Cardiac muscle cell (in vitro differentiated cells and primary cell): ENCODE results near the gene CHRNA1. TPM values are rescaled to one million over a fixed set of nuclear protein-coding genes. Genes with fewer than 3 reads are reported as not detected.

Experiments used
- DNase-seq, 2 donors: peaks; one replicate each; pipeline versions ENCODE4 v3.0.0 to v3.0.0-alpha.2; 2010 to 2017; ENCODE audit warnings: low read depth in 1 of 2, low spot score in 1 of 2
- H3K27ac ChIP-seq: fragments of 200-600 bp; sonication (generic); 2 replicates; pipeline ENCODE4 v1.5.1; 2016
- H3K27me3 ChIP-seq: fragments of 200-600 bp; sonication (generic); 2 replicates; pipeline ENCODE4 v1.6.0; 2016; ENCODE audit warnings: control low read depth
- H3K36me3 ChIP-seq: fragments of 200-600 bp; sonication (generic); 2 replicates; pipeline ENCODE4 v1.5.1; 2016; ENCODE audit warnings: control low read depth
- H3K4me1 ChIP-seq: fragments of 200-600 bp; sonication (generic); 2 replicates; pipeline ENCODE4 v1.8.1; 2017; ENCODE audit warnings: low read depth, mild to moderate bottlenecking, mixed run types
- H3K4me3 ChIP-seq: fragments of 200-600 bp; sonication (generic); 2 replicates; pipeline ENCODE4 v1.5.1; 2016; ENCODE audit warnings: mild to moderate bottlenecking
- H3K9me3 ChIP-seq: fragments of 200-600 bp; sonication (generic); 2 replicates; pipeline ENCODE4 v1.5.1; 2017; ENCODE audit warnings: low read depth, mild to moderate bottlenecking, control low read depth
- CTCF ChIP-seq: IDR thresholded peaks from 2 replicates; pipeline ENCODE4 v1.5.1; 2012; ENCODE audit warnings: low read depth, mild to moderate bottlenecking, low read length
- polyA plus RNA-seq: library from polyadenylated mRNA; unstranded; fragments of >200 nt; fragmentation: Nextera tagmentation; extraction: Ambion mirVana; gene quantifications from 2 replicates; pipeline ENCODE4 v1.2.1, GENCODE V29; 2016
- total RNA-seq: library from RNA; depleted of rRNA; stranded (reverse); fragments of >200 nt; gene quantifications from 2 replicates; pipeline ENCODE4 v1.2.3, GENCODE V29; 2016

Gene CHRNA1
- total RNA-seq, result 0.07 and 1.1 TPM in 2 replicates
- 0.31 TPM in 1 of 2 replicates, not detected in the other for polyA plus RNA-seq

DNA sequence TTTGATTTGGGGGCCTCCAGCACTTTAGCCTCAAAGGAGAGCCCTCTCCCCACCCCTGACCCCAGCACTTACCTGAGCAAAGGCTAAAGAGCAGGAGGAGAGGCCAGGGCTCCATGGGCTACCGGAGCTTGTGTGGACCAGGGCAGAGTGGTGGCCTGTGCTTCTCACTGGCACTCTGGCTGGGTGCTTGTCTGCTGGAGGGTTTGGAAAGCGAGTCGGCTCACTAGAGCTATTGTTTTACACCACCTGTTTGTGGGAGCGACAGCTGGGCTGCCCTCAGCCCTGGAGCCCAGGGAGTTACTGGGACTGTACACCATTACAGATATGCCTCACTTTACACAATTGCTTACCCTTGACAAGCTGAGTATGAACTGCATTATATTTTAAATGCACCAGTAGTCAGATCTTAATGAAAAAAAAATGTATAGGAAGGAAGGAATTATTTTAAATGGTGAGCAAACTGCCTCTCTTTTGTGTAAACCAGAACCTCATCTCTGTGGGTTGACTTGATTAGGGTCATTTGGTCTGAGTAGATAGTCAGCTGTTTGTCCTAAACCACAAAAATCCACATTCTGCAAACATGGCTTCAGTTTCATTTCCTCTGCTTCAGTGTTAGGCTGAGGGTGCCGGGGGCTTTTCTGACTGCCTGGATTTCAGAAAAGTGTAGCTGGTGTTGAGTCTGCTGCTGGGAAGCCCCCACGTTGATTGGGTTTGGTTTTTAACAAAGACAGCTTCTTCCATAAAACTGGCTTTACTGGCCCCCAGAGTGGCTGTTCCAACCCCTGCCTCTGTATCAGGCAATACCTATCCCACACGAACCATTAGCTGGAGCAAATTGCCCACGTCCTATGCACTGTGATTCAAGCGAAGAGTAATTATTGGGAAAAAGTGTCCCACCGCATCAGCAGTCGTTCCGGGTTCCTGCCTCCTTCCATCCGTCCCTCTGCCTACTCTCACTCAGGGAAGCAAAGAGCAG, at the start of gene CHRNA1:
CHRNA1 (minus strand) TSS at position 193 of the 976 bp plus-strand sequence; CDS start at position 115, 78 bp downstream.
- TF ChIP-seq CTCF, result no peak
- DNase-seq, result peak in 1 of 2 donors; percentile 40
- Histone ChIP-seq H3K9me3 (no peaks in the 10 kb centered on the region), H3K4me1 (peaks cover 21% of the 10 kb centered on the region), H3K4me3 (no peak within 1 kb of the TSS), H3K36me3 (no peaks in the 10 kb centered on the region), H3K27me3 (no peaks in the 10 kb centered on the region), H3K27ac (no peak within 1 kb of the TSS)

DNA sequence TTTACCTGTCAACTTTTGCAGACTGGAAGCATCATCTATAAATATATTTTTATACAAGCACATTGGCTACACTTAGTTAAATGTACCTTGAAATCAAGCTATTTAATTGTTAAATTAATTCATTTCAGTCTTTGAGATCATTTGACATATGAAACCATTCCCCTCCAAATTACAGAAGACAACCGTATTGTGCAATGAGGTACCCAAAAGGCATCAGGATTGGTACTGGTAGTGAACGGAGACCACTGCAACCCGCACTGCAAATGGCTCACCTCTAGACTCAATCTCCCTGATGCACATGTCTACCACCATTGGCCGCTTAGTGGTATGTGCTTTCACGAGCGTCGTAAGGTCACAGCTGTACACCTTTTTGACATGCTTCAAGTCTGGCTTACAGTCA, 47.8 kb upstream of the CHRNA1 start:
- Histone ChIP-seq H3K4me1 (peaks cover 10% of the 10 kb centered on the region), H3K27ac (no peak overlapping the region), H3K27me3 (no peaks in the 10 kb centered on the region), H3K4me3 (no peak overlapping the region), H3K36me3 (peaks cover 22% of the 10 kb centered on the region), H3K9me3 (no peaks in the 10 kb centered on the region)
- no peak for DNase-seq
- TF ChIP-seq CTCF, result no peak

- peak overlapping the region; percentile 88 for H3K27ac ChIP-seq
These were observed 43.7 kb upstream of the CHRNA1 start for GRCh38 chr2:174807931-174808330.

DNA sequence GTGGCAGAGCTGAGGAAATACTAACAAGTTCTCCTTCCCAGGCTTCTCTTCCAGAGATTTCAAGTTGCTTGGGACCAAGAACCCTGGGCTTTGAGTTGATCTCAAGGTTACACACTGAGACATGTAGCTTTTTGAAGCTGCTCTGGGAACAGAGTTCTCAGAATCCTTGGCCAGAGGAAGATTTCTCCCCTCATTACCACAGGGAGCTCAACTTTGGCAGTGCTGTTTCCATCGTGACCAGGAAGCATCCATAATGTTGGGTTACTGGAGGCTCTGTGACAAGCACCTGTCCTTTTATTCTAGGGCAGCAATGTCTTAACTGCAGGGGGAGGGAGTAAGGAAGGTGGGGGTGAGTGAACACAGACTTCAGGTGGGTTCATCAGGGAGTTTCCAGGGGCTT, 41.5 kb upstream of the CHRNA1 start:
- Histone ChIP-seq H3K4me1 (peaks cover 58% of the 10 kb centered on the region), H3K9me3 (no peaks in the 10 kb centered on the region), H3K4me3 (no peak overlapping the region), H3K27me3 (no peaks in the 10 kb centered on the region), H3K36me3 (peaks cover 13% of the 10 kb centered on the region), H3K27ac (peak overlapping the region; percentile 88)
- no peak for DNase-seq
- no peak for TF ChIP-seq CTCF

More at GRCh38 chr2:174807931-174808330, 43.7 kb upstream of the CHRNA1 start:
- peaks cover 48% of the 10 kb centered on the region for H3K4me1 ChIP-seq
- peaks cover 22% of the 10 kb centered on the region for H3K36me3 ChIP-seq
- TF ChIP-seq CTCF, result no peak
- DNase-seq, result no peak
- no peak overlapping the region for H3K4me3 ChIP-seq
- no peaks in the 10 kb centered on the region for H3K27me3 ChIP-seq
- H3K9me3 ChIP-seq, result no peaks in the 10 kb centered on the region

- H3K27ac ChIP-seq, result peak overlapping the region; percentile 88
- H3K36me3 ChIP-seq, result peaks cover 6% of the 10 kb centered on the region
- no peaks in the 10 kb centered on the region for H3K9me3 ChIP-seq
- DNase-seq, result no peak
- H3K27me3 ChIP-seq, result no peaks in the 10 kb centered on the region
- no peak overlapping the region for H3K4me3 ChIP-seq
- no peak for TF ChIP-seq CTCF
- H3K4me1 ChIP-seq, result peaks cover 56% of the 10 kb centered on the region
These were observed 38.2 kb upstream of the CHRNA1 start for GRCh38 chr2:174802459-174802858.
